Neuronal stem cell (in vitro differentiated cells): ENCODE measurements around the gene CDC73.

Experiments used
- DNase-seq: peaks from one replicate; pipeline ENCODE4 v3.0.0-alpha.2; 2013; ENCODE audit warnings: low spot score
- H2AFZ ChIP-seq: one replicate; pipeline ENCODE4 v1.6.1; 2013; ENCODE audit warnings: mild to moderate bottlenecking, low read length, inconsistent platforms
- H2AK5ac ChIP-seq: 2 replicates; pipeline ENCODE4 v1.6.1; 2013; ENCODE audit warnings: low read depth, mild to moderate bottlenecking, inconsistent platforms, low read length, moderate library complexity, mixed read lengths
- H2BK120ac ChIP-seq: 2 replicates; pipeline ENCODE4 v1.6.1; 2013; ENCODE audit warnings: low read depth, mild to moderate bottlenecking, inconsistent platforms, low read length, moderate library complexity, mixed read lengths
- H2BK12ac ChIP-seq: one replicate; pipeline ENCODE4 v1.6.1; 2013; ENCODE audit warnings: low read length, inconsistent platforms
- H2BK15ac ChIP-seq: 2 replicates; pipeline ENCODE4 v1.6.1; 2013; ENCODE audit warnings: mild to moderate bottlenecking, low read length, inconsistent platforms, mixed read lengths
- H2BK5ac ChIP-seq: one replicate; pipeline ENCODE4 v1.6.1; 2013; ENCODE audit warnings: inconsistent platforms, mild to moderate bottlenecking, low read length, moderate library complexity
- H3K14ac ChIP-seq: one replicate; pipeline ENCODE4 v1.6.1; 2013; ENCODE audit warnings: low read length, inconsistent platforms
- H3K18ac ChIP-seq: 2 replicates; pipeline ENCODE4 v1.6.1; 2013; ENCODE audit warnings: low read length, inconsistent platforms
- H3K23ac ChIP-seq: 2 replicates; pipeline ENCODE4 v1.6.1; 2013; ENCODE audit warnings: low read depth, mild to moderate bottlenecking, mixed read lengths, low read length, inconsistent platforms; ENCODE audit not compliant: poor library complexity
- H3K27ac ChIP-seq: replicated peaks from 3 replicates; pipeline ENCODE4 v1.5.1; 2013; ENCODE audit warnings: low read length, inconsistent platforms
- H3K27me3 ChIP-seq, 3 experiments: 2 replicates each; pipeline ENCODE4 v1.6.1; 2013; ENCODE audit warnings: low read length in 3 of 3, mild to moderate bottlenecking in 2 of 3, inconsistent platforms in 1 of 3, low read depth in 1 of 3, mixed read lengths in 1 of 3, moderate library complexity in 1 of 3; ENCODE audit not compliant: control insufficient read depth in 3 of 3, insufficient read depth in 3 of 3
- H3K36me3 ChIP-seq, 2 donors: replicated peaks in 1 of 2; 2 replicates each; pipeline ENCODE4 v1.6.1; 2013; ENCODE audit warnings: low read length in 2 of 2; ENCODE audit not compliant: control insufficient read depth in 2 of 2, insufficient read depth in 2 of 2
- H3K4ac ChIP-seq: 2 replicates; pipeline ENCODE4 v1.6.1; 2013; ENCODE audit warnings: inconsistent platforms, mild to moderate bottlenecking, low read length, moderate library complexity
- H3K4me1 ChIP-seq, 2 donors: 1 replicate in 1 of 2; 2 replicates in 1 of 2; pipeline ENCODE4 v1.6.1; 2013; ENCODE audit warnings: low read length in 2 of 2, low read depth in 1 of 2; ENCODE audit not compliant: control insufficient read depth in 2 of 2, insufficient read depth in 1 of 2
- H3K4me2 ChIP-seq: one replicate; pipeline ENCODE4 v1.6.1; 2013; ENCODE audit warnings: mild to moderate bottlenecking, low read length, inconsistent platforms; ENCODE audit not compliant: insufficient read depth, poor library complexity, severe bottlenecking
- H3K4me3 ChIP-seq, 2 donors: 2 replicates each; pipeline ENCODE4 v1.5.1; 2013; ENCODE audit warnings: low read length in 2 of 2, mild to moderate bottlenecking in 2 of 2, inconsistent platforms in 1 of 2, moderate library complexity in 1 of 2
- H3K79me1 ChIP-seq: one replicate; pipeline ENCODE4 v1.6.1; 2013; ENCODE audit warnings: low read depth, mild to moderate bottlenecking, inconsistent platforms, low read length, moderate library complexity
- H3K9ac ChIP-seq: one replicate; pipeline ENCODE4 v1.6.1; 2013; ENCODE audit warnings: mild to moderate bottlenecking, low read depth, low read length, inconsistent platforms; ENCODE audit not compliant: poor library complexity
- H3K9me3 ChIP-seq, 2 donors: replicated peaks in 1 of 2; 2 replicates each; pipeline versions ENCODE3 to v1.6.1; 2013; ENCODE audit warnings: low read length in 2 of 2, mild to moderate bottlenecking in 2 of 2, inconsistent platforms in 1 of 2, low read depth in 1 of 2, mixed read lengths in 1 of 2, moderate library complexity in 1 of 2; ENCODE audit not compliant: control insufficient read depth in 2 of 2, insufficient read depth in 1 of 2
- H4K8ac ChIP-seq: one replicate; pipeline ENCODE4 v1.6.1; 2013; ENCODE audit warnings: low read depth, mild to moderate bottlenecking, inconsistent platforms, low read length, moderate library complexity
- H4K91ac ChIP-seq: one replicate; pipeline ENCODE4 v1.6.1; 2013; ENCODE audit warnings: low read length, low read depth, mild to moderate bottlenecking, inconsistent platforms; ENCODE audit not compliant: poor library complexity
- WGBS, 2 donors: extraction: QIAGEN DNeasy Blood & Tissue Kit; methylation state at CpG; one replicate each; pipeline ENCODE4 v1.1.7; 2013; ENCODE audit warnings: missing lambda C conversion rate in 2 of 2, mixed read lengths in 1 of 2; ENCODE audit not compliant: insufficient read length in 2 of 2, insufficient replicate concordance in 1 of 2; ENCODE audit errors: extremely low coverage in 2 of 2; 5-methylcytosine and 5-hydroxymethylcytosine counted together

CDC73 gene

DNA sequence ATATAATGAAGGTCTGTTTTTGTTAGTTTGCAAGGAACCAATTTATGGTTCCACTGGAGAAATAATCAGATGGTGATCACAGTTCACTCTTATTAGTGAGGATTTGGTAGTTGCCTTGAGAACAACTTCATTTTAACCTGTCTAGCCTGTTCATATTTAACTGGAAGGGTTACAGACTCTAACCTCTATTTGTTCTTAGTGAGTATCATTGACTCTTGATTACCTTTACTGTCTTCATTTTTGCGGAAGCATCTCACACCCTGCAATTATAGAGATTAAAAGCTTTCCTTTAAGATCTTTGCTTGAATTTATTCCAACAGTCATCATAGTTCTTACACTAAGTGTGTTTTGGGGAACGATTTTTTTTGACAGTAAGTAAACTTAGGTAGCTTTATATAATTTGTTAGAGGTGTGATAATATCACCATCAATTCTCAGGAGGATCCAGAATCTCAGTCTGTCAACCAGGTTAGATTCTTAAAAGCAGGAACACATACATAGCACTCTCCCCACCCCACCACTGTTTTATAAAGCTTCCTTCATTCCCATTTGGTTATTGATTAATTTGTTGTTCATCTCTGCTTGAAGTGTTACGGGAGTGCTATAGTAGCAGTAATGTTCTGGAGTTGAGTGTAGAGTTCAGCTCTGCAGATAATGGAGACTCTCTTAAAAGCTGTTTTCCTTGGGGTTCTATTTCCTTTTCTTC, 34.4 kb downstream of the CDC73 start:
- no peak overlapping the region for H3K14ac ChIP-seq
- no peak overlapping the region for H2BK5ac ChIP-seq
- no peak overlapping the region for H3K18ac ChIP-seq
- no peaks in the 10 kb centered on the region for H3K4me1 ChIP-seq
- no peak overlapping the region for H2AK5ac ChIP-seq
- DNase-seq, result no peak
- no peak overlapping the region for H2BK120ac ChIP-seq
- H3K23ac ChIP-seq, result no peak overlapping the region
- H2AFZ ChIP-seq, result no peak overlapping the region
- H3K4me2 ChIP-seq, result no peak overlapping the region
- no peak overlapping the region for H3K4me3 ChIP-seq
- H3K9me3 ChIP-seq, result no peaks in the 10 kb centered on the region
- no peaks in the 10 kb centered on the region for H3K79me1 ChIP-seq
- no peak overlapping the region for H4K91ac ChIP-seq
- H3K27ac ChIP-seq, result no peak overlapping the region
- no peaks in the 10 kb centered on the region for H3K27me3 ChIP-seq
- no peak overlapping the region for H3K9ac ChIP-seq
- no peak overlapping the region for H4K8ac ChIP-seq
- H2BK15ac ChIP-seq, result no peak overlapping the region
- H3K4ac ChIP-seq, result no peak overlapping the region
- no CpG with 5 or more reads among the region's 3 CpGs for WGBS, 2 donors
- H3K36me3 ChIP-seq, result peaks cover 0 to 65% of the 10 kb centered on the region in 2 donors
- H2BK12ac ChIP-seq, result no peak overlapping the region

DNA sequence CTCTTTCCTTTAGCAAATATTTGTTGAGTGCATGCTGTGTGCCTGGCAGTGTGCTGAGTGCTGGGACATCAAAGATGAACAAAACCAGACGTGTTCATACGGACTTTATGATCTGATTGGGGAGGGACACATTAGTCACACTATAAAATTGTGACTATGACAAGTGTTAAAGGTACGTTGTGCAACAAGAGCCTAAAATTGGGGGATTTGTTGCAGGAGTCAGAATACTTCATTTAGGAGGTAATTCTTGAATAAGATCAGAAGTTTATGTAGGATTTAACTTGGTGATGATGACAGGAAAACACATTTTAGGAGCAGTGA, 35.0 kb downstream of the CDC73 start:
- no peak overlapping the region for H3K18ac ChIP-seq
- no peak for DNase-seq
- H3K36me3 ChIP-seq, result peaks cover 0 to 59% of the 10 kb centered on the region in 2 donors
- no peak overlapping the region for H3K23ac ChIP-seq
- H2BK5ac ChIP-seq, result no peak overlapping the region
- H3K9ac ChIP-seq, result no peak overlapping the region
- no CpG with 5 or more reads among the region's 3 CpGs for WGBS, 2 donors
- no peak overlapping the region for H3K4ac ChIP-seq
- H2BK12ac ChIP-seq, result no peak overlapping the region
- H3K27me3 ChIP-seq, result no peaks in the 10 kb centered on the region
- no peak overlapping the region for H2AK5ac ChIP-seq
- no peak overlapping the region for H2AFZ ChIP-seq
- H3K79me1 ChIP-seq, result no peaks in the 10 kb centered on the region
- H3K4me1 ChIP-seq, result no peaks in the 10 kb centered on the region
- no peaks in the 10 kb centered on the region for H3K9me3 ChIP-seq
- H3K14ac ChIP-seq, result no peak overlapping the region
- H4K91ac ChIP-seq, result no peak overlapping the region
- H2BK120ac ChIP-seq, result no peak overlapping the region
- H4K8ac ChIP-seq, result no peak overlapping the region
- H2BK15ac ChIP-seq, result no peak overlapping the region
- no peak overlapping the region for H3K4me3 ChIP-seq
- H3K27ac ChIP-seq, result no peak overlapping the region
- no peak overlapping the region for H3K4me2 ChIP-seq

DNA sequence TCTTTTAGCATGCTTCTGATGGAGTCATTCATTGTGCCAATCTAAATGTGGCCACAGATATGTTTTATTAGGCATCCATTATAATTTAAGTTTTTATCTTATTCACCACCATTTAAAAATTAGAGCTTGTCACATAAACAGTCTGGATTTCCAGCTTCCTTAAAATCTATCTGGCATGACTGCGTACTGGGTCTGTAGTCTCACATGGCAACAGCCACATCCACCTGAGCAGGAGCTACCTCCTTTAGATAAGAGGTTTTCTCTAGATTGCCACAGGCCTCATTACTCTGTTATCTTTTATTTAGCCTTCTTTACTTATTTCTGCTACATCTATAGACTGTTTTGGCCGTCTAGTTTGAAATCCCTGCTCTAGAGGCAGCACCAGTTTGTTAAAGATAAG, 35.5 kb downstream of the CDC73 start:
- peaks cover 0 to 54% of the 10 kb centered on the region in 2 donors for H3K36me3 ChIP-seq
- DNase-seq, result no peak
- no CpG with 5 or more reads among the region's 2 CpGs for WGBS, 2 donors

DNA sequence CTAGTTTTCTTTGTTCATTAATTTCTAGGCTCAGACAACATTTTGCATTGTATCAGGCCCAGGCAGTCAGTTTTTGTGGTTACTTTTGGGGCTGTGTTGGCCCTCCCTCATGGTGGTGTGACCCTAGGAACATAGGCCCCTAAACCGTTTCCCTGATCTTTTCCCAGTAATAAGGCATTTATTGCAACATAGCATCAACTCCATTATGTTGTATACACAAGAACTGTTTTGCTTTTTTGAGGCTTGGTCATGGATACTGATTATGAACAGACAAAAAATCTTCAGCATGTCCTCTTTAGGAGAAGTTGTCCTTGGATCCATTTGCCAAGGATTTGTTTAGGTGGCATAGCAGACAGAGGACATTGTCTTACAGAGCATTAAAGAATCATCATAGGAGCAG, 54.3 kb downstream of the CDC73 start:
- Histone ChIP-seq H4K8ac (no peak overlapping the region), H2BK120ac (no peak overlapping the region), H3K4me3 (no peak overlapping the region), H2BK12ac (no peak overlapping the region), H3K14ac (no peak overlapping the region), H3K4ac (no peak overlapping the region), H3K9me3 (no peaks in the 10 kb centered on the region), H2AFZ (no peak overlapping the region), H3K4me1 (no peaks in the 10 kb centered on the region), H3K18ac (no peak overlapping the region), H4K91ac (no peak overlapping the region), H3K79me1 (no peaks in the 10 kb centered on the region), H2BK5ac (no peak overlapping the region), H3K23ac (no peak overlapping the region), H3K27ac (no peak overlapping the region), H3K4me2 (no peak overlapping the region), H3K36me3 (peaks cover 0 to 2% of the 10 kb centered on the region in 2 donors), H2BK15ac (no peak overlapping the region), H3K9ac (no peak overlapping the region), H3K27me3 (no peaks in the 10 kb centered on the region), H2AK5ac (no peak overlapping the region)
- no CpG with 5 or more reads among the region's 1 CpG for WGBS, 2 donors
- no peak for DNase-seq

More for the DNA sequence above, 35.5 kb downstream of the CDC73 start:
- Histone ChIP-seq H3K9ac (no peak overlapping the region), H3K27ac (no peak overlapping the region), H2BK5ac (no peak overlapping the region), H2AK5ac (no peak overlapping the region), H4K91ac (no peak overlapping the region), H2BK12ac (no peak overlapping the region), H2AFZ (no peak overlapping the region), H3K27me3 (no peaks in the 10 kb centered on the region), H3K4me3 (no peak overlapping the region), H3K4me2 (no peak overlapping the region), H4K8ac (no peak overlapping the region), H2BK120ac (no peak overlapping the region), H2BK15ac (no peak overlapping the region), H3K18ac (no peak overlapping the region), H3K23ac (no peak overlapping the region), H3K14ac (no peak overlapping the region), H3K4ac (no peak overlapping the region), H3K4me1 (no peaks in the 10 kb centered on the region), H3K9me3 (no peaks in the 10 kb centered on the region), H3K79me1 (no peaks in the 10 kb centered on the region)
